Liver (tissue), 9 donors: ENCODE data around the gene ATF7. TPM values are rescaled to one million over a fixed set of nuclear protein-coding genes. Genes with fewer than 3 reads are reported as not detected.
A peak's percentile ranks its signal among the peaks of the same experiment; 100 is the strongest.

ENCODE experiments used
- DNase-seq: peaks from one replicate; pipeline ENCODE4 v3.0.0-alpha.2; 2017; ENCODE audit warnings: low spot score
- H3K27ac ChIP-seq, 2 donors: one replicate each; pipeline ENCODE4 v1.7.0; 2013; ENCODE audit warnings: inconsistent platforms in 2 of 2, low read length in 2 of 2, control low read depth in 1 of 2, low read depth in 1 of 2, mild to moderate bottlenecking in 1 of 2
- H3K27me3 ChIP-seq, 4 donors: one replicate each; pipeline versions ENCODE4 v1.6.1 to v1.7.0; 2013; ENCODE audit warnings: low read length in 3 of 4, inconsistent platforms in 1 of 4, mild to moderate bottlenecking in 1 of 4, moderate library complexity in 1 of 4; ENCODE audit not compliant: control insufficient read depth in 4 of 4, insufficient read depth in 4 of 4
- H3K36me3 ChIP-seq, 4 donors: one replicate each; pipeline versions ENCODE4 v1.6.1 to v1.7.0; 2013; ENCODE audit warnings: low read length in 3 of 4, mild to moderate bottlenecking in 3 of 4, low read depth in 1 of 4, moderate library complexity in 1 of 4; ENCODE audit not compliant: control insufficient read depth in 4 of 4, insufficient read depth in 3 of 4
- H3K4me1 ChIP-seq, 4 donors: one replicate each; pipeline versions ENCODE4 v1.6.1 to v1.7.0; 2013; ENCODE audit warnings: low read length in 3 of 4, mild to moderate bottlenecking in 3 of 4, moderate library complexity in 1 of 4; ENCODE audit not compliant: control insufficient read depth in 4 of 4, insufficient read depth in 4 of 4
- H3K4me3 ChIP-seq, 3 donors: one replicate each; pipeline versions ENCODE4 v1.6.1 to v1.7.0; 2013; ENCODE audit warnings: low read length in 3 of 3, control low read depth in 1 of 3, low read depth in 1 of 3, mild to moderate bottlenecking in 1 of 3
- H3K9ac ChIP-seq, 2 donors: one replicate each; pipeline ENCODE4 v1.7.0; 2013; ENCODE audit warnings: low read length in 2 of 2, mild to moderate bottlenecking in 2 of 2, moderate library complexity in 2 of 2, control low read depth in 1 of 2, low read depth in 1 of 2
- H3K9me3 ChIP-seq, 4 donors: one replicate each; pipeline versions ENCODE4 v1.6.1 to v1.7.0; 2013; ENCODE audit warnings: low read length in 3 of 4; ENCODE audit not compliant: control insufficient read depth in 4 of 4
- EGR1 ChIP-seq, 2 donors: IDR thresholded peaks; 2 replicates each; pipeline ENCODE4 v1.6.1; 2016 to 2018; ENCODE audit warnings: antibody characterized with exemption in 2 of 2, low read depth in 2 of 2
- FOXA1 ChIP-seq: IDR thresholded peaks from 2 replicates; pipeline ENCODE4 v1.6.1; 2016; ENCODE audit warnings: antibody characterized with exemption
- FOXA2 ChIP-seq: IDR thresholded peaks from 2 replicates; pipeline ENCODE4 v1.6.1; 2016; ENCODE audit warnings: antibody characterized with exemption
- GABPA ChIP-seq, 2 donors: IDR thresholded peaks in 1 of 2; conservative IDR thresholded peaks in 1 of 2; 2 replicates each; pipeline ENCODE4 v1.6.1; 2016; ENCODE audit warnings: antibody characterized with exemption in 2 of 2, mild to moderate bottlenecking in 1 of 2, moderate library complexity in 1 of 2
- HNF4A ChIP-seq, 2 donors: conservative IDR thresholded peaks; 2 replicates each; pipeline ENCODE4 v1.6.1; 2016; ENCODE audit warnings: antibody characterized with exemption in 2 of 2, mild to moderate bottlenecking in 2 of 2
- JUND ChIP-seq, 2 donors: IDR thresholded peaks; 2 replicates each; pipeline ENCODE4 v1.6.1; 2016; ENCODE audit warnings: antibody characterized with exemption in 2 of 2
- NR2F2 ChIP-seq: IDR thresholded peaks from 2 replicates; pipeline ENCODE4 v1.6.1; 2016; ENCODE audit warnings: antibody characterized with exemption
- RAD21 ChIP-seq, 2 donors: IDR thresholded peaks; 2 replicates each; pipeline ENCODE4 v1.6.1; 2016; ENCODE audit warnings: antibody characterized with exemption in 2 of 2, mild to moderate bottlenecking in 2 of 2
- RXRA ChIP-seq, 2 donors: IDR thresholded peaks; 2 replicates each; pipeline ENCODE4 v1.6.1; 2017 to 2018; ENCODE audit warnings: antibody characterized with exemption in 2 of 2, mild to moderate bottlenecking in 1 of 2
- SP1 ChIP-seq: IDR thresholded peaks from 2 replicates; pipeline ENCODE4 v1.6.1; 2018; ENCODE audit warnings: antibody characterized with exemption, mild to moderate bottlenecking
- TAF1 ChIP-seq: conservative IDR thresholded peaks from 2 replicates; pipeline ENCODE4 v1.6.1; 2016; ENCODE audit warnings: antibody characterized with exemption, mild to moderate bottlenecking
- YY1 ChIP-seq: IDR thresholded peaks from 2 replicates; pipeline ENCODE4 v1.6.1; 2016; ENCODE audit warnings: antibody characterized with exemption, mild to moderate bottlenecking
- WGBS: extraction: QIAGEN DNeasy Blood & Tissue Kit; methylation state at CpG from one replicate; pipeline ENCODE4 v1.1.7; 2013; 5-methylcytosine and 5-hydroxymethylcytosine counted together
- polyA plus RNA-seq, 2 donors: library from polyadenylated mRNA; stranded (reverse) in 1 of 2; unstranded in 1 of 2; fragments of 200-250 nt in 1 of 2; fragments of >200 nt in 1 of 2; fragmentation: Nextera tagmentation in 1 of 2; extraction: Ambion mirVana in 1 of 2; gene quantifications; one replicate each; pipeline versions ENCODE4 v1.2.1 to v1.2.3, GENCODE V29; 2013 to 2015
- total RNA-seq, 2 donors: library from RNA; depleted of rRNA; stranded (reverse); fragments of >200 nt; gene quantifications; one replicate each; pipeline ENCODE4 v1.2.3, GENCODE V29; 2014
- TF ChIP-seq, protein P1 (sequence below): IDR thresholded peaks from 2 replicates; pipeline ENCODE4 v1.6.1; 2016; ENCODE audit warnings: antibody characterized with exemption, mild to moderate bottlenecking
- TF ChIP-seq, protein P2 (sequence below): fragments of 150-350 bp; IDR thresholded peaks from 2 replicates; pipeline ENCODE4 v1.5.1; 2017; ENCODE audit warnings: improper control_type of control experiment, low read depth, low read length; ENCODE audit not compliant: missing input control
- donor health status: healthy.
- donor health status: healthy.
- donor health status: healthy.
- donor health status: healthy.
- donor health status: healthy.

ATF7 gene
- total and polyA plus RNA-seq, 4 donors = 5.3 to 14.5 (median 9.9) TPM

GRCh38 chr12:53510181-53510812 lies 115.9 kb downstream of the ATF7 start:
- Histone ChIP-seq H3K4me3 (no peak overlapping the region), H3K9ac (no peak overlapping the region), H3K27me3 (no peaks in the 10 kb centered on the region), H3K27ac (no peak overlapping the region), H3K4me1 (peaks cover 0 to 7% (median under 1%) of the 10 kb centered on the region in 4 donors), H3K9me3 (no peaks in the 10 kb centered on the region), H3K36me3 (peaks cover 1 to 48% (median 25%) of the 10 kb centered on the region in 4 donors)
- 78% methylated on average over 9 of the region's 9 CpGs for WGBS
- no peak for DNase-seq
- TF ChIP-seq, protein P1, sequence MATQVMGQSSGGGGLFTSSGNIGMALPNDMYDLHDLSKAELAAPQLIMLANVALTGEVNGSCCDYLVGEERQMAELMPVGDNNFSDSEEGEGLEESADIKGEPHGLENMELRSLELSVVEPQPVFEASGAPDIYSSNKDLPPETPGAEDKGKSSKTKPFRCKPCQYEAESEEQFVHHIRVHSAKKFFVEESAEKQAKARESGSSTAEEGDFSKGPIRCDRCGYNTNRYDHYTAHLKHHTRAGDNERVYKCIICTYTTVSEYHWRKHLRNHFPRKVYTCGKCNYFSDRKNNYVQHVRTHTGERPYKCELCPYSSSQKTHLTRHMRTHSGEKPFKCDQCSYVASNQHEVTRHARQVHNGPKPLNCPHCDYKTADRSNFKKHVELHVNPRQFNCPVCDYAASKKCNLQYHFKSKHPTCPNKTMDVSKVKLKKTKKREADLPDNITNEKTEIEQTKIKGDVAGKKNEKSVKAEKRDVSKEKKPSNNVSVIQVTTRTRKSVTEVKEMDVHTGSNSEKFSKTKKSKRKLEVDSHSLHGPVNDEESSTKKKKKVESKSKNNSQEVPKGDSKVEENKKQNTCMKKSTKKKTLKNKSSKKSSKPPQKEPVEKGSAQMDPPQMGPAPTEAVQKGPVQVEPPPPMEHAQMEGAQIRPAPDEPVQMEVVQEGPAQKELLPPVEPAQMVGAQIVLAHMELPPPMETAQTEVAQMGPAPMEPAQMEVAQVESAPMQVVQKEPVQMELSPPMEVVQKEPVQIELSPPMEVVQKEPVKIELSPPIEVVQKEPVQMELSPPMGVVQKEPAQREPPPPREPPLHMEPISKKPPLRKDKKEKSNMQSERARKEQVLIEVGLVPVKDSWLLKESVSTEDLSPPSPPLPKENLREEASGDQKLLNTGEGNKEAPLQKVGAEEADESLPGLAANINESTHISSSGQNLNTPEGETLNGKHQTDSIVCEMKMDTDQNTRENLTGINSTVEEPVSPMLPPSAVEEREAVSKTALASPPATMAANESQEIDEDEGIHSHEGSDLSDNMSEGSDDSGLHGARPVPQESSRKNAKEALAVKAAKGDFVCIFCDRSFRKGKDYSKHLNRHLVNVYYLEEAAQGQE = no peak
- TF ChIP-seq RXRA (IDR thresholded peaks at IDR 0.05) (peak in 1 of 2 donors; percentile 5), YY1 (peak; percentile 67)

DNA sequence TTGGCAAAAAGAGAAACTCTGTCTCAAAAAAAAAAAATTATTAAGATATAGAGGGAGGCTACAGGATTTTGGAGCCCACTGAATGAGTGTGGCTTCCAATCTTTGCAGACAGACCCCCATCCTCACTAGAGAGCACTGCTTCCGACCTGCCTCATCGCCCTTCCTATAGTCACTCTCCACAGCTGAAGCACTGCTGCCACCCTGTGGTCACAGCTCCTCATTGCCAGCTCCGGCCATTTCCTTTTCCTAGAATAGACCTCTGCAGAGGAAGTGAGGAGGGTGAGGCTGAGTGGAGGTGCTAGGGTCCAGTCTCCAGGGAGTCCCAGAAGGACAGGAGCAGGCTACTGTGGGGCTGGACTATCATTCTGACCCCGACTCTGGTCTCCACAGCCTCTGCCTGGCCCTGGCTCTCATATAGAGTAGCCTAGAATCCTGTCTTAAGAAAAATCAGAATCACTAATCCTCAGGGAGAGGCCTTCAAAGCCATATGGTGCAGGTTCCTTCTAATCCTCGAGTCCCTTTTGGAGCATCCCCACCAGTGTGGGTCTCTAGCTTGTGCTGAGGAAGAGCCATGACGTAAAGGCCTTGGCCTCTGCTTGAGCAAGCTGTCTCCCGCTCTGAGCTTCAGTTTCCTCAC lies 117.5 kb downstream of the ATF7 start:
- no peak overlapping the region for H3K27ac ChIP-seq
- peaks cover 0 to 33% (median 18%) of the 10 kb centered on the region in 4 donors for H3K36me3 ChIP-seq

DNA sequence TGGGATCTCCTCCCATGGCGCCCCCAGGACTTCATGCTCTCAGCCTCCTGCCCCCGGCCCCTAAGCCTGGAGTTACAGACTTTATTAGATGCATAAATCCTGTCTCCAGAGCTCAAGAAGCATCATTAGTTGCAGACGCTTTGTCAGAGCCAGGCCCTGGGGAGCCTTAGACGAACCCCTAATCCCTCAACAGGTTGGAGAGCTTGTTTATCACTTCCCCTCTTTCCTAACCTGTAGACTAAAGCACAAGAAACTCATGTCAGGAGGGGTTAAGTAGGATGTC lies 118.6 kb downstream of the ATF7 start:
- Histone ChIP-seq H3K4me1 (peaks cover 1 to 7% (median 5%) of the 10 kb centered on the region in 4 donors), H3K27ac (no peak overlapping the region), H3K9me3 (no peaks in the 10 kb centered on the region), H3K27me3 (no peaks in the 10 kb centered on the region), H3K36me3 (peaks cover 0 to 27% (median 14%) of the 10 kb centered on the region in 4 donors), H3K9ac (no peak overlapping the region), H3K4me3 (no peak overlapping the region)
- no peak for DNase-seq
- 90% methylated on average over 4 of the region's 4 CpGs for WGBS
- TF ChIP-seq FOXA2 = no peak
- TF ChIP-seq, protein P2, sequence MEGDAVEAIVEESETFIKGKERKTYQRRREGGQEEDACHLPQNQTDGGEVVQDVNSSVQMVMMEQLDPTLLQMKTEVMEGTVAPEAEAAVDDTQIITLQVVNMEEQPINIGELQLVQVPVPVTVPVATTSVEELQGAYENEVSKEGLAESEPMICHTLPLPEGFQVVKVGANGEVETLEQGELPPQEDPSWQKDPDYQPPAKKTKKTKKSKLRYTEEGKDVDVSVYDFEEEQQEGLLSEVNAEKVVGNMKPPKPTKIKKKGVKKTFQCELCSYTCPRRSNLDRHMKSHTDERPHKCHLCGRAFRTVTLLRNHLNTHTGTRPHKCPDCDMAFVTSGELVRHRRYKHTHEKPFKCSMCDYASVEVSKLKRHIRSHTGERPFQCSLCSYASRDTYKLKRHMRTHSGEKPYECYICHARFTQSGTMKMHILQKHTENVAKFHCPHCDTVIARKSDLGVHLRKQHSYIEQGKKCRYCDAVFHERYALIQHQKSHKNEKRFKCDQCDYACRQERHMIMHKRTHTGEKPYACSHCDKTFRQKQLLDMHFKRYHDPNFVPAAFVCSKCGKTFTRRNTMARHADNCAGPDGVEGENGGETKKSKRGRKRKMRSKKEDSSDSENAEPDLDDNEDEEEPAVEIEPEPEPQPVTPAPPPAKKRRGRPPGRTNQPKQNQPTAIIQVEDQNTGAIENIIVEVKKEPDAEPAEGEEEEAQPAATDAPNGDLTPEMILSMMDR = no peak
- TF ChIP-seq GABPA (IDR thresholded peaks at IDR 0.05 in 1 of 2, conservative IDR thresholded peaks at IDR 0.05 in 1 of 2) = no peak
- TF ChIP-seq SP1 = no peak
- no peak for TF ChIP-seq FOXA1
- TF ChIP-seq JUND (IDR thresholded peaks at IDR 0.05) = no peak
- no peak for TF ChIP-seq TAF1
- TF ChIP-seq, protein P1 = no peak
- TF ChIP-seq RXRA (IDR thresholded peaks at IDR 0.05) = no peak
- TF ChIP-seq NR2F2 = no peak
- no peak for TF ChIP-seq HNF4A (conservative IDR thresholded peaks at IDR 0.05)

More for the DNA sequence above, 117.5 kb downstream of the ATF7 start:
- TF ChIP-seq EGR1 (IDR thresholded peaks at IDR 0.05; ENCODE audit: low read depth in 2 of 2) (no peak), JUND (IDR thresholded peaks at IDR 0.05) (no peak), NR2F2 (no peak), RAD21 (IDR thresholded peaks at IDR 0.05) (peak; percentile 94 to 97), YY1 (peak; percentile 20)
- TF ChIP-seq, protein P2 = peak; percentile 86
- H3K9me3 ChIP-seq = no peaks in the 10 kb centered on the region
- 33% methylated on average over 7 of the region's 7 CpGs for WGBS
- no peak overlapping the region for H3K9ac ChIP-seq
- DNase-seq = peak; percentile 89
- H3K4me1 ChIP-seq = peaks cover 0 to 7% (median under 1%) of the 10 kb centered on the region in 4 donors
- no peak overlapping the region for H3K4me3 ChIP-seq
- no peaks in the 10 kb centered on the region for H3K27me3 ChIP-seq
